Measurements from ENCODE around the gene HINFP. TPM values are rescaled to one million over a fixed set of nuclear protein-coding genes. Genes with fewer than 3 reads are reported as not detected.
"Not testable (repeated sequence)": the region's sequence is repeated elsewhere in the genome, so short reads cannot be mapped to it uniquely, and the experiment has no call there.

HINFP gene
- total and polyA plus RNA-seq, 11 donors: 9.4 to 16.3 (median 12.8) TPM

DNA sequence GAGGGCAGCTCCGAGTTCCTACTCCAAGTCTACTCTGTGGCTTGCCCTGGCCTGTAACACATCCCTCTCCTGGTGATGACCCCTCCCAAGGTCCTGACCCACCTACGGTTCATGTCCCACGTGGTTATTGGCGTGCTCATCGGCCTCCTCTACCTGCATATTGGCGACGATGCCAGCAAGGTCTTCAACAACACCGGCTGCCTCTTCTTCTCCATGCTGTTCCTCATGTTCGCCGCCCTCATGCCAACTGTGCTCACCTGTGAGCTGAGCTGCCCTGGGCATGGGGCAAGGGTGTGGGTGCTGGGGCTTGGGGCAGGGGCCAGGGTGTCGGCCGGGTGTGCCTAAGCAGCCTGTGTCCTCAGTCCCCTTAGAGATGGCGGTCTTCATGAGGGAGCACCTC is 37.1 kb downstream of the HINFP start:
- Histone ChIP-seq H3K4me1 (no peaks in the 10 kb centered on the region), H3K27me3 (no peaks in the 10 kb centered on the region), H3K9me3 (no peaks in the 10 kb centered on the region), H3K36me3 (no peaks in the 10 kb centered on the region), H3K4me3 (no peak overlapping the region), H3K27ac (no peak overlapping the region)
- DNase-seq (no peak), ATAC-seq (no peak)
- TF ChIP-seq POLR2A (IDR thresholded peaks at IDR 0.05) (no peak), CTCF (IDR thresholded peaks at IDR 0.05) (no peak)
- 92 to 96% (median 95%) methylated on average over 12 to 13 of the region's 13 CpGs for WGBS, 4 donors
- intact Hi-C loops (cut with DNase I): no loop called here

- TF ChIP-seq CTCF (IDR thresholded peaks at IDR 0.05) (no peak), POLR2A (IDR thresholded peaks at IDR 0.05) (no peak)
- WGBS, 4 donors: 92 to 95% (median 95%) methylated on average over 8 to 9 of the region's 9 CpGs
- ATAC-seq: no peak
These were observed 38.8 kb downstream of the HINFP start for GRCh38 chr11:119160151-119160550.

GRCh38 chr11:119161871-119162270 is 40.5 kb downstream of the HINFP start:
- H3K9me3 ChIP-seq: no peaks in the 10 kb centered on the region
- no peak overlapping the region for H3K4me3 ChIP-seq
- TF ChIP-seq POLR2A (IDR thresholded peaks at IDR 0.05): no peak
- no peak for TF ChIP-seq CTCF (IDR thresholded peaks at IDR 0.05)
- ATAC-seq (no peak), DNase-seq (no peak)
- intact Hi-C loops (cut with DNase I): no loop called here
- WGBS, 4 donors: 81 to 90% (median 87%) methylated on average over 8 of the region's 8 CpGs
- no peaks in the 10 kb centered on the region for H3K27me3 ChIP-seq
- no peaks in the 10 kb centered on the region for H3K36me3 ChIP-seq
- no peaks in the 10 kb centered on the region for H3K4me1 ChIP-seq
- no peak overlapping the region for H3K27ac ChIP-seq

More at GRCh38 chr11:119160151-119160550, 38.8 kb downstream of the HINFP start:
- H3K4me3 ChIP-seq: no peak overlapping the region
- no peaks in the 10 kb centered on the region for H3K27me3 ChIP-seq
- intact Hi-C loops (cut with DNase I): no loop called here
- H3K9me3 ChIP-seq: no peaks in the 10 kb centered on the region
- no peak for DNase-seq
- no peaks in the 10 kb centered on the region for H3K36me3 ChIP-seq
- H3K27ac ChIP-seq: no peak overlapping the region
- no peaks in the 10 kb centered on the region for H3K4me1 ChIP-seq

GRCh38 chr11:119166368-119167076 is 45.1 kb downstream of the HINFP start:
- H3K27ac ChIP-seq: no peak overlapping the region
- peaks cover 0 to 2% (median 0%) of the 10 kb centered on the region in 9 donors for H3K36me3 ChIP-seq
- H3K27me3 ChIP-seq: no peaks in the 10 kb centered on the region
- ATAC-seq: peak in 1 of 4 donors; percentile 17
- WGBS, 4 donors: 61 to 72% (median 68%) methylated on average over 8 of the region's 8 CpGs
- peaks cover 0 to 13% (median 6%) of the 10 kb centered on the region in 12 donors for H3K4me1 ChIP-seq
- TF ChIP-seq CTCF (IDR thresholded peaks at IDR 0.05) (no peak), POLR2A (IDR thresholded peaks at IDR 0.05) (no peak)
- peak in 1 of 5 donors; percentile 48 for DNase-seq
- H3K9me3 ChIP-seq: no peaks in the 10 kb centered on the region
- intact Hi-C loops (cut with DNase I): no loop called here
- H3K4me3 ChIP-seq: no peak overlapping the region

GRCh38 chr11:119167077-119167458 is 45.7 kb downstream of the HINFP start:
- peaks cover 0 to 13% (median 6%) of the 10 kb centered on the region in 12 donors for H3K4me1 ChIP-seq
- H3K27me3 ChIP-seq; ATAC-seq; H3K36me3 ChIP-seq; H3K27ac ChIP-seq; H3K9me3 ChIP-seq; intact Hi-C loops (cut with DNase I); H3K4me3 ChIP-seq: not testable (repeated sequence)
- 82 to 85% (median 84%) methylated on average over 10 of the region's 10 CpGs for WGBS, 4 donors
- peak in 1 of 5 donors; percentile 3 for DNase-seq
